GM06990 (cell line): ENCODE measurements around the gene CLINT1.
A peak's percentile ranks its signal among the peaks of the same experiment; 100 is the strongest.

ENCODE experiments used
- DNase-seq: peaks from one replicate; pipeline ENCODE4 v3.0.0-alpha.2; 2011; ENCODE audit not compliant: insufficient read length; ENCODE audit errors: extremely low read depth
- H3K27me3 ChIP-seq: replicated peaks from 2 replicates; pipeline ENCODE4 v1.6.0; 2011; ENCODE audit warnings: low read length; ENCODE audit not compliant: control insufficient read depth, insufficient read depth
- H3K36me3 ChIP-seq: 2 replicates; pipeline ENCODE4 v1.5.1; 2011; ENCODE audit warnings: low read length; ENCODE audit not compliant: control insufficient read depth, insufficient read depth
- H3K4me3 ChIP-seq: replicated peaks from 2 replicates; pipeline ENCODE4 v1.5.1; 2011; ENCODE audit warnings: low read depth, mild to moderate bottlenecking, control low read depth, low read length
- CTCF ChIP-seq: IDR thresholded peaks from 2 replicates; pipeline ENCODE4 v1.5.1; 2011; ENCODE audit warnings: low read length, control low read depth, mild to moderate bottlenecking, inconsistent platforms; ENCODE audit not compliant: insufficient read depth, poor library complexity, severe bottlenecking

The CLINT1 gene

GRCh38 chr5:157835041-157835440 lies 23.9 kb downstream of the CLINT1 start:
- no peak for TF ChIP-seq CTCF
- no peaks in the 10 kb centered on the region for H3K27me3 ChIP-seq
- H3K36me3 ChIP-seq: no peaks in the 10 kb centered on the region
- no peak for DNase-seq
- no peak overlapping the region for H3K4me3 ChIP-seq

GRCh38 chr5:157828944-157829639 lies 29.9 kb downstream of the CLINT1 start:
- no peak for DNase-seq

GRCh38 chr5:157828105-157828943 lies 30.6 kb downstream of the CLINT1 start:
- H3K4me3 ChIP-seq: no peak overlapping the region
- no peak for TF ChIP-seq CTCF
- no peak for DNase-seq

More at GRCh38 chr5:157828944-157829639, 29.9 kb downstream of the CLINT1 start:
- H3K36me3 ChIP-seq: no peaks in the 10 kb centered on the region
- TF ChIP-seq CTCF: peak; percentile 27
- H3K27me3 ChIP-seq: no peaks in the 10 kb centered on the region
- H3K4me3 ChIP-seq: no peak overlapping the region

GRCh38 chr5:157827423-157827822 lies 31.5 kb downstream of the CLINT1 start:
- Histone ChIP-seq H3K27me3 (no peaks in the 10 kb centered on the region), H3K36me3 (no peaks in the 10 kb centered on the region), H3K4me3 (no peak overlapping the region)
- DNase-seq: no peak
- no peak for TF ChIP-seq CTCF

More at GRCh38 chr5:157828105-157828943, 30.6 kb downstream of the CLINT1 start:
- no peaks in the 10 kb centered on the region for H3K36me3 ChIP-seq
- no peaks in the 10 kb centered on the region for H3K27me3 ChIP-seq

- H3K4me3 ChIP-seq: no peak overlapping the region
- H3K27me3 ChIP-seq: no peaks in the 10 kb centered on the region
- H3K36me3 ChIP-seq: no peaks in the 10 kb centered on the region
- TF ChIP-seq CTCF: no peak
- DNase-seq: no peak
Measured at GRCh38 chr5:157823655-157824054, 35.3 kb downstream of the CLINT1 start.
